Measurements from ENCODE around the gene CWF19L2. TPM values are rescaled to one million over a fixed set of nuclear protein-coding genes. Genes with fewer than 3 reads are reported as not detected.
"Not testable (repeated sequence)": the region's sequence is repeated elsewhere in the genome, so short reads cannot be mapped to it uniquely, and the experiment has no call there.

The CWF19L2 gene
- total RNA-seq, 4 donors from 2014 or later = 6.0 to 23.5 (median 14.8) TPM

DNA sequence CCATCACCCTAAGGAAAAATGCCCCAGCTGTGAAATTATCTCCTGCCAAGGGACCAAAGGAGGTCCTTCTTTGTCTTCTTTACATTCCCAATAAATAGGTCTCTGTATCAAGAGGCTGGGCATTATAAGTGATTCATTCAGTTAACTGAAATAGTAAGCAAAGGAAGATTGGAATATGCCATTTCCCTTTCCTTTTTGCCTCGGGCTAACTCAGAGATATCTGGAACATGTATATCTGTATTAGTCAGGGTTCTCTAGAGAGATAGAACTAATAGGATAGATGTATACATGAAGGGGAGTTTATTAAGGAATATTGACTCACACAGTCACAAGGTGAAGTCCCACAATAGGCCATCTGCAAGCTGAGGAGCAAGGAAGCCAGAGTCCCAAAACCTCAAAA is 15.3 kb upstream of the CWF19L2 start:
- no peaks in the 10 kb centered on the region for H3K9me3 ChIP-seq
- peaks cover 8% of the 10 kb centered on the region for H3K27me3 ChIP-seq
- H3K4me3 ChIP-seq = no peak overlapping the region
- 66 to 91% methylated on average over 1 of the region's 1 CpG for WGBS, 2 donors (ENCODE audit: low coverage in 1 of 2)
- no peaks in the 10 kb centered on the region for H3K36me3 ChIP-seq
- no peak for TF ChIP-seq EP300 (IDR thresholded peaks at IDR 0.05; ENCODE audit: low read depth)
- no peak for TF ChIP-seq POLR2A (IDR thresholded peaks at IDR 0.05)
- TF ChIP-seq, protein P1, sequence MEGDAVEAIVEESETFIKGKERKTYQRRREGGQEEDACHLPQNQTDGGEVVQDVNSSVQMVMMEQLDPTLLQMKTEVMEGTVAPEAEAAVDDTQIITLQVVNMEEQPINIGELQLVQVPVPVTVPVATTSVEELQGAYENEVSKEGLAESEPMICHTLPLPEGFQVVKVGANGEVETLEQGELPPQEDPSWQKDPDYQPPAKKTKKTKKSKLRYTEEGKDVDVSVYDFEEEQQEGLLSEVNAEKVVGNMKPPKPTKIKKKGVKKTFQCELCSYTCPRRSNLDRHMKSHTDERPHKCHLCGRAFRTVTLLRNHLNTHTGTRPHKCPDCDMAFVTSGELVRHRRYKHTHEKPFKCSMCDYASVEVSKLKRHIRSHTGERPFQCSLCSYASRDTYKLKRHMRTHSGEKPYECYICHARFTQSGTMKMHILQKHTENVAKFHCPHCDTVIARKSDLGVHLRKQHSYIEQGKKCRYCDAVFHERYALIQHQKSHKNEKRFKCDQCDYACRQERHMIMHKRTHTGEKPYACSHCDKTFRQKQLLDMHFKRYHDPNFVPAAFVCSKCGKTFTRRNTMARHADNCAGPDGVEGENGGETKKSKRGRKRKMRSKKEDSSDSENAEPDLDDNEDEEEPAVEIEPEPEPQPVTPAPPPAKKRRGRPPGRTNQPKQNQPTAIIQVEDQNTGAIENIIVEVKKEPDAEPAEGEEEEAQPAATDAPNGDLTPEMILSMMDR (IDR thresholded peaks at IDR 0.05) = no peak
- no peak for TF ChIP-seq POLR2AphosphoS5 (IDR thresholded peaks at IDR 0.05)
- no peaks in the 10 kb centered on the region for H3K4me1 ChIP-seq
- no peak for DNase-seq
- in situ Hi-C loops (cut with MboI; ENCODE audit: low pct_ligation_motif_present in 1 of 4, low pct_unique_long_range_greater_than_20kb in 1 of 4, low sequenced_read_pairs in 3 of 4) (no loop called here), intact Hi-C loops (cut with DNase I; ENCODE audit: low total_unique reads) (no loop called here)
- no peak overlapping the region for H3K27ac ChIP-seq

GRCh38 chr11:107468596-107468995 is 11.0 kb upstream of the CWF19L2 start:
- no peak for TF ChIP-seq EP300 (IDR thresholded peaks at IDR 0.05; ENCODE audit: low read depth)
- TF ChIP-seq, protein P1 (IDR thresholded peaks at IDR 0.05) = no peak
- no peak for TF ChIP-seq POLR2A (IDR thresholded peaks at IDR 0.05)
- no peak for TF ChIP-seq POLR2AphosphoS5 (IDR thresholded peaks at IDR 0.05)
- Histone ChIP-seq H3K4me3 (no peak overlapping the region), H3K4me1 (no peaks in the 10 kb centered on the region), H3K27ac (no peak overlapping the region), H3K9me3 (peaks cover 0 to 1% of the 10 kb centered on the region in 2 donors), H3K36me3 (no peaks in the 10 kb centered on the region), H3K27me3 (peaks cover 4% of the 10 kb centered on the region)
- intact Hi-C loops (cut with DNase I; ENCODE audit: low total_unique reads) (no loop called here), in situ Hi-C loops (cut with MboI; ENCODE audit: low pct_ligation_motif_present in 1 of 4, low pct_unique_long_range_greater_than_20kb in 1 of 4, low sequenced_read_pairs in 3 of 4) (no loop called here)
- 33 to 59% methylated on average over 1 to 3 of the region's 3 CpGs for WGBS, 2 donors (ENCODE audit: low coverage in 1 of 2)
- DNase-seq = no peak

DNA sequence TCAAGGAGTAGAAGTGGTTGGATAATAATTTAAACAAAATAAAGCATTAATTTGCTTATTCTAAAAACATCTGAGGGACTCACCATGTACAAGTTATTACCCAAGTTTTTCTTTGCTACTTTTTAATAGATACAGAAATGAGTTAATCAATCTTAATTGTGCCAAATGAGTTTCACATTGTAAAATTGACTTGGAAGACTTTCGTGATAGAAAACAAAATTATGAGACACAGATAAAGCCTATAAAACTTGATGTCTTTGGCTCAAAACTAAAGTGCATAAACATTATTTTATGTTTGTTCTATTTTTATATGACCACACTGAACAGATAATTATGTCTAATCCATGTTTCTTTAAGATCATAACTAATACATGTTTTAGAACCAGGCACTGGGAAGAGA is 10.1 kb upstream of the CWF19L2 start:
- DNase-seq = no peak
- TF ChIP-seq POLR2AphosphoS5 (IDR thresholded peaks at IDR 0.05) = no peak
- TF ChIP-seq, protein P1 (IDR thresholded peaks at IDR 0.05) = no peak
- TF ChIP-seq POLR2A (IDR thresholded peaks at IDR 0.05) = no peak
- no peak for TF ChIP-seq EP300 (IDR thresholded peaks at IDR 0.05; ENCODE audit: low read depth)
- H3K27me3 ChIP-seq = peaks cover 4% of the 10 kb centered on the region
- H3K9me3 ChIP-seq = peaks cover 0 to 2% of the 10 kb centered on the region in 2 donors
- no peak overlapping the region for H3K27ac ChIP-seq
- WGBS, 2 donors (ENCODE audit: low coverage in 1 of 2) = 26 to 43% methylated on average over 1 of the region's 1 CpG
- H3K4me3 ChIP-seq = no peak overlapping the region
- no peaks in the 10 kb centered on the region for H3K36me3 ChIP-seq
- in situ Hi-C loops (cut with MboI; ENCODE audit: low pct_ligation_motif_present in 1 of 4, low pct_unique_long_range_greater_than_20kb in 1 of 4, low sequenced_read_pairs in 3 of 4) (no loop called here), intact Hi-C loops (cut with DNase I; ENCODE audit: low total_unique reads) (no loop called here)
- H3K4me1 ChIP-seq = no peaks in the 10 kb centered on the region

- H3K27ac ChIP-seq; H3K36me3 ChIP-seq; DNase-seq; H3K27me3 ChIP-seq; H3K4me3 ChIP-seq; H3K9me3 ChIP-seq; H3K4me1 ChIP-seq; intact Hi-C loops (cut with DNase I; ENCODE audit: low total_unique reads); in situ Hi-C loops (cut with MboI; ENCODE audit: low pct_ligation_motif_present in 1 of 4, low pct_unique_long_range_greater_than_20kb in 1 of 4, low sequenced_read_pairs in 3 of 4): not testable (repeated sequence)
- WGBS, 2 donors (ENCODE audit: low coverage in 1 of 2) = 69 to 88% methylated on average over 3 to 9 of the region's 10 CpGs
Measured at GRCh38 chr11:107466275-107466866, 8.7 kb upstream of the CWF19L2 start.

DNA sequence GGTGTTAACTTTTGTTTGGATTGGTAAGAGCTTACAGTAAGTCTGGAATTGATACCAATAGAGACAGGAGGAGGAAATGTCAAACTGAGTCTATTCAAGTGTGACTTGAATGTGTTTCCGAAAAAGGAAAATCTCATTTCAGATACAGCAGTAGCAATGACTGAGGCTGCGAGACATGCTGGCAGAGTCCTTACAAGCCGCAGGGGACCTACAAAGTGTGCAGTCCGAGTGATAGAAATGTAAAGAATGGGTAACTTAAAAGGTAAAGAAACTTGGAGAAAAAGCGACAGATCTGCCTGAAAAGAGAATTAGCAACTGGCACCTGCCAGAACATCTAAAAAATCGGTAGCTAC is 444 bp downstream of the CWF19L2 start:
- WGBS, 2 donors (ENCODE audit: low coverage in 1 of 2) = 1 to 3% methylated on average over 6 of the region's 6 CpGs
- peaks cover 5 to 22% (median 7%) of the 10 kb centered on the region in 4 donors for H3K4me1 ChIP-seq
- DNase-seq = no peak
- in situ Hi-C loops (cut with MboI; ENCODE audit: low pct_ligation_motif_present in 1 of 4, low pct_unique_long_range_greater_than_20kb in 1 of 4, low sequenced_read_pairs in 3 of 4) = no loop called here
- H3K27me3 ChIP-seq = no peaks in the 10 kb centered on the region
- peak overlapping the region; percentile 29 to 93 (median 64) for H3K4me3 ChIP-seq
- no peaks in the 10 kb centered on the region for H3K9me3 ChIP-seq
- H3K27ac ChIP-seq = peak overlapping the region; percentile 62 to 82 (median 74)
- intact Hi-C loops (cut with DNase I; ENCODE audit: low total_unique reads) = no loop called here
- H3K36me3 ChIP-seq = peaks cover 0 to 25% (median 5%) of the 10 kb centered on the region in 4 donors
- TF ChIP-seq, protein P1 (IDR thresholded peaks at IDR 0.05) = no peak
- TF ChIP-seq POLR2AphosphoS5 (IDR thresholded peaks at IDR 0.05) = no peak
- TF ChIP-seq POLR2A (IDR thresholded peaks at IDR 0.05) = no peak
- no peak for TF ChIP-seq EP300 (IDR thresholded peaks at IDR 0.05; ENCODE audit: low read depth)

Measured in transverse colon (tissue), 4 donors.